OCI-LY1 (cell line): ENCODE data around the gene OSR1.

Source experiments
- H2AFZ ChIP-seq: fragments of 200-600 bp; sonication (generic), shearing (Covaris generic); 2 replicates; pipeline ENCODE4 v1.6.0; 2014; ENCODE audit warnings: antibody characterized with exemption, mild to moderate bottlenecking, low read length
- H3F3A ChIP-seq: fragments of 200-600 bp; sonication (generic), shearing (Covaris generic); 2 replicates; pipeline ENCODE4 v1.6.0; 2014; ENCODE audit warnings: mild to moderate bottlenecking, antibody characterized with exemption, low read length, moderate library complexity; ENCODE audit not compliant: insufficient read depth
- H3K27ac ChIP-seq: fragments of 200-600 bp; sonication (generic); 2 replicates; pipeline ENCODE4 v1.5.1; 2014; ENCODE audit warnings: low read length, mixed run types, mild to moderate bottlenecking, low read depth; ENCODE audit not compliant: poor library complexity, severe bottlenecking
- H3K27me3 ChIP-seq: fragments of 200-600 bp; sonication (generic); 2 replicates; pipeline ENCODE4 v1.6.0; 2014; ENCODE audit warnings: antibody characterized with exemption, mild to moderate bottlenecking, low read length, moderate library complexity; ENCODE audit not compliant: insufficient read depth
- H3K36me3 ChIP-seq: fragments of 200-600 bp; sonication (generic); 2 replicates; pipeline ENCODE4 v1.6.1; 2014; ENCODE audit warnings: mild to moderate bottlenecking, antibody characterized with exemption, low read length, moderate library complexity, mixed read lengths; ENCODE audit not compliant: insufficient read depth
- H3K4me1 ChIP-seq: fragments of 200-600 bp; sonication (generic); 2 replicates; pipeline ENCODE4 v1.5.1; 2014; ENCODE audit warnings: mild to moderate bottlenecking, low read length, moderate library complexity; ENCODE audit not compliant: insufficient read depth, severe bottlenecking
- H3K4me2 ChIP-seq: fragments of 200-600 bp; sonication (generic), shearing (Covaris generic); 2 replicates; pipeline ENCODE4 v1.6.1; 2014; ENCODE audit warnings: low read length
- H3K4me3 ChIP-seq: fragments of 200-600 bp; sonication (generic); 2 replicates; pipeline ENCODE4 v1.5.1; 2014; ENCODE audit warnings: low read length, low read depth, mild to moderate bottlenecking, mixed read lengths; ENCODE audit not compliant: poor library complexity, severe bottlenecking
- H3K79me2 ChIP-seq: fragments of 200-600 bp; shearing (Covaris generic); 2 replicates; pipeline ENCODE4 v1.6.1; 2016; ENCODE audit warnings: mixed run types, low read length, mixed read lengths; ENCODE audit not compliant: insufficient read depth
- H3K9ac ChIP-seq: fragments of 200-600 bp; sonication (generic), shearing (Covaris generic); 2 replicates; pipeline ENCODE4 v1.6.1; 2014; ENCODE audit warnings: mild to moderate bottlenecking, low read length, mixed read lengths
- H3K9me2 ChIP-seq: fragments of 200-600 bp; sonication (generic), shearing (Covaris generic); 2 replicates; pipeline ENCODE4 v1.6.1; 2014; ENCODE audit warnings: low read depth, mild to moderate bottlenecking, low read length, mixed read lengths
- H3K9me3 ChIP-seq: fragments of 200-600 bp; shearing (Covaris generic); 2 replicates; pipeline ENCODE4 v1.6.1; 2014; ENCODE audit warnings: low read length, mixed read lengths
- H4K20me1 ChIP-seq: fragments of 200-600 bp; sonication (generic), shearing (Covaris generic); 2 replicates; pipeline ENCODE4 v1.6.0; 2016; ENCODE audit warnings: mild to moderate bottlenecking, low read length; ENCODE audit not compliant: insufficient read depth
- CTCF ChIP-seq: fragments of 200-600 bp; sonication (generic), shearing (Covaris generic); IDR thresholded peaks from 2 replicates; pipeline ENCODE4 v1.5.1; 2017; ENCODE audit warnings: mild to moderate bottlenecking, antibody characterized with exemption, low read length, moderate library complexity, mixed read lengths
- EZH2 ChIP-seq: fragments of 200-600 bp; sonication (generic), shearing (Covaris generic); IDR thresholded peaks from 2 replicates; pipeline ENCODE4 v1.8.0; 2017; ENCODE audit warnings: borderline replicate concordance, mixed run types, mild to moderate bottlenecking, antibody characterized with exemption, low read length, moderate library complexity, mixed read lengths

Gene OSR1

DNA sequence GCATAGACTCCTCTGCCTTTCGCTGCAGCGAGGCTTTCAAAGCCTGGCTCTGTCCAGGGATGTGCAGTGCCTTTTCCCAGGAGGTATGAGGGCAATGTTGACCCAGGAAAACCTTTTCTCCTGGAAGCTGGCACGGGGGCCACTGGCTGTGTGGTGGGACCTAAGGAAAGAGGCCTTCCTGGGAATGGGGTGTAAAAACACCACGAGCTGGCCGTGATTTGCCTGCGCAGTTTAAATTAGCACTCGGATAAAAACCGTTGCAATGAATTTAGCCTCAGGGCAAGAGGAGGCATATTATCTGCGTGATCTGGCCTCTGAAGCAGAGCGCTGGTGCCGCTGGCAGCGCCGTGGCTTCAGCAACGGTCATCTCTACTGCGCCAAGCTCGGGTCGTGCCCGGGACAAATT, 3.0 kb downstream of the OSR1 start:
- Histone ChIP-seq H3K9ac (no peak overlapping the region), H3K36me3 (no peaks in the 10 kb centered on the region), H3F3A (no peaks in the 10 kb centered on the region), H4K20me1 (no peaks in the 10 kb centered on the region), H3K4me3 (no peak overlapping the region), H3K27me3 (no peaks in the 10 kb centered on the region), H3K27ac (no peak overlapping the region), H3K4me2 (no peak overlapping the region), H3K9me2 (no peaks in the 10 kb centered on the region), H2AFZ (no peak overlapping the region), H3K79me2 (no peaks in the 10 kb centered on the region), H3K9me3 (no peaks in the 10 kb centered on the region), H3K4me1 (no peaks in the 10 kb centered on the region)
- TF ChIP-seq CTCF = no peak
- no peak for TF ChIP-seq EZH2

- no peaks in the 10 kb centered on the region for H4K20me1 ChIP-seq
- H3K27me3 ChIP-seq = no peaks in the 10 kb centered on the region
- H3K79me2 ChIP-seq = no peaks in the 10 kb centered on the region
- no peak for TF ChIP-seq CTCF
- TF ChIP-seq EZH2 = no peak
- no peaks in the 10 kb centered on the region for H3F3A ChIP-seq
- no peaks in the 10 kb centered on the region for H3K9me2 ChIP-seq
- no peaks in the 10 kb centered on the region for H3K9me3 ChIP-seq
- no peaks in the 10 kb centered on the region for H3K4me1 ChIP-seq
- H3K27ac ChIP-seq = no peak overlapping the region
- H3K4me3 ChIP-seq = no peak overlapping the region
- no peak overlapping the region for H2AFZ ChIP-seq
- no peak overlapping the region for H3K9ac ChIP-seq
- H3K36me3 ChIP-seq = no peaks in the 10 kb centered on the region
- H3K4me2 ChIP-seq = no peak overlapping the region
Measured at GRCh38 chr2:19355014-19355405, 3.4 kb downstream of the OSR1 start.

DNA sequence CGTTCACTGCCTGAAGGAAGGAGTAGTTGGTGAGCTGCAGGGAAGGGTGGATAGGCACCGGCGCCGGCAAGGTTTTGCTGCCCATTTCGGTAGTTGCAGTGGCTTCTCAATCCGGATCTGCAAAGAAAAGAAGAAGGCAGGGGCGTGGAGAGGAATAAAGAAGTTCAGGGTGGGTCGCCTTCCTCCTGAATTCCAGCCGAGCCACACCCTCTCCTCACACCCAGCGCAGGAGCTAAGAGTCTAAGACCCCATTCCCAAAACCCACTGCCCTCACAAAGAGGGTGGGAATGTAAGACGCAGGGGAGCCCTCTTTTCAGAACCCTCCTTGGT, 4.7 kb downstream of the OSR1 start:
- H3K36me3 ChIP-seq = no peaks in the 10 kb centered on the region
- H4K20me1 ChIP-seq = no peaks in the 10 kb centered on the region
- no peak for TF ChIP-seq EZH2
- H3K4me3 ChIP-seq = no peak overlapping the region
- no peaks in the 10 kb centered on the region for H3K9me2 ChIP-seq
- H3K27me3 ChIP-seq = no peaks in the 10 kb centered on the region
- no peaks in the 10 kb centered on the region for H3K9me3 ChIP-seq
- no peak overlapping the region for H3K27ac ChIP-seq
- no peaks in the 10 kb centered on the region for H3K79me2 ChIP-seq
- no peak overlapping the region for H3K4me2 ChIP-seq
- no peaks in the 10 kb centered on the region for H3K4me1 ChIP-seq
- H3K9ac ChIP-seq = no peak overlapping the region
- no peak overlapping the region for H2AFZ ChIP-seq
- H3F3A ChIP-seq = no peaks in the 10 kb centered on the region

DNA sequence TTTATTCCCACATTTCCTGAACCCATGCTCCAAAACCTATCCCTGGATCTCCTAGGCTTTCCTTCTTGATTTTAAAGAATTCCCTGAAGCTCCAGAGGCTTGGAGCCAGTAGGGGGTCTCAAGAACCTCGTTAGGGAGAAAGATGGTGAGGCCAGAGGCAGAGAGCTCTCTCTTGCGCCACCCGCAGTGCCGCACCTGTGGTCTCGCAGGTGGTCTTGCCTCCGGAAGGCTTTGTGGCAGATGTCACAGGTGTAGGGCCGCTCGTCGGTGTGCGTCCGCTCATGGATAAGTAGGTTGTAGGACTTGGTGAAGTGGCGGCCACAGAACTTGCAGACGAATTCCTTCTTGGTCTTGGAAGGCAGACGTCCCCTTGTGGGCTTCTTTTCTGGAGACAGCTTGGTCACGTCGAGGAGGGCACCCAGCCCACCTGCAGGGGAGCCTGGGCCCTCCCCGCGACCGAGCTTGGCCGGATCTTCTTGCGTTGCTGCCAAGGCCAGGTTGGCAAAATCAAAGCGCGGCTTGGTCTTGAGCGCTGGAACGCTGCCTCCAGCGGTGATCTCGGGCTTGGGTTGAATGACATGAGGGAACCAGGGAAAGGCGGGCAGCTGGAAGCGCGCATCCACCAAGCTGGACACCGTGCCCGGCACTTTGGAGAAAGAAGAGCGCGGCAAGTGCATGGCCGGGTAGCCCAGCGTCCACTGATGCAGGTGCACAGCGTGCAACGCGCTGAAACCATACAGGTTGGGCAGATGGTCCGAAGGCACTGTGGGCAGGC, 5.3 kb downstream of the OSR1 start:
- H3K9ac ChIP-seq = no peak overlapping the region
- H3K4me2 ChIP-seq = no peak overlapping the region
- no peaks in the 10 kb centered on the region for H3K9me3 ChIP-seq
- H2AFZ ChIP-seq = no peak overlapping the region
- H3K4me1 ChIP-seq = no peaks in the 10 kb centered on the region
- no peak overlapping the region for H3K4me3 ChIP-seq
- H3F3A ChIP-seq = no peaks in the 10 kb centered on the region
- H3K36me3 ChIP-seq = no peaks in the 10 kb centered on the region
- H3K27ac ChIP-seq = no peak overlapping the region
- no peaks in the 10 kb centered on the region for H3K27me3 ChIP-seq
- no peaks in the 10 kb centered on the region for H3K9me2 ChIP-seq
- no peaks in the 10 kb centered on the region for H4K20me1 ChIP-seq
- no peak for TF ChIP-seq CTCF
- TF ChIP-seq EZH2 = no peak
- H3K79me2 ChIP-seq = no peaks in the 10 kb centered on the region
